ENCODE data around the gene ME3.

DNA sequence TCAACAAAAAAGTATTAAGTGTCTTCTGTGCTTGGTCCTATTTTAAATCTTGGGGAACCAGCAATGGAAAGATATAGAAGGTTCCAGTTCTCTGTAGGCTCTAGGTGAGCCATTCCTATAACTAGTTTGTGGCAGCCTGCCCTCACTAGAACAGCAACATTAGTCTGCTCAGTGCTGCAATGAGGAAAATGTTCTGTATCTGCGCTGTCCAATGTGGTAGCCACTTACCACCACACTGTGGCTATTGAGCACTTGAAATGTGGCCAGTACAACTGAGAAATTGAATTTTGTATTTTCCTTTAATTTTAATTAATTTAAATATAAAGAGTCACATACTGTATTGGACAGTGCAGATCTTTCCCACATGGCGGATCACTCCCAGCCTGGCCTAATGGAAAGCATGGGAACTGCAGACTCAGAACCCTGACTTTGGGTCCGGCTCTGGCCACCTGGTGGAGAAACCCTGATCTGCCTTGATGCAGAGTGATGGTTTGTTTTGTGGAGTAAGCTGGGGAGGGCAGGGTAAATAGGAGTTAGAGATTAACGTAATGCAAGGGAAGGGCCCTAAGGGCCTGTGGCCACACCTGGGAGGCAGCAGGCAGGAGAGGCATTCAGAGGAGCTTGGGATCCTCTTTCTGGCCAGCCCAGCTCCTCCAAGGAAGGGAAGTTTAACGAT, 101.0 kb downstream of the ME3 start:
- TF ChIP-seq CTCF (IDR thresholded peaks at IDR 0.05) (peak in 1 of 3 experiments; percentile 7), POLR2A (IDR thresholded peaks at IDR 0.05) (no peak), POLR2AphosphoS5 (IDR thresholded peaks at IDR 0.05; ENCODE audit: insufficient read depth in 1 of 2, low read depth in 1 of 2) (no peak)

All from vagina (tissue), 2 donors.